Measurements from ENCODE around the gene MAP3K14. TPM values are rescaled to one million over a fixed set of nuclear protein-coding genes. Genes with fewer than 3 reads are reported as not detected.
A peak's percentile ranks its signal among the peaks of the same experiment; 100 is the strongest.

MAP3K14 gene
- total and polyA plus RNA-seq, 12 donors = 6.7 to 24.1 (median 12.6) TPM

DNA sequence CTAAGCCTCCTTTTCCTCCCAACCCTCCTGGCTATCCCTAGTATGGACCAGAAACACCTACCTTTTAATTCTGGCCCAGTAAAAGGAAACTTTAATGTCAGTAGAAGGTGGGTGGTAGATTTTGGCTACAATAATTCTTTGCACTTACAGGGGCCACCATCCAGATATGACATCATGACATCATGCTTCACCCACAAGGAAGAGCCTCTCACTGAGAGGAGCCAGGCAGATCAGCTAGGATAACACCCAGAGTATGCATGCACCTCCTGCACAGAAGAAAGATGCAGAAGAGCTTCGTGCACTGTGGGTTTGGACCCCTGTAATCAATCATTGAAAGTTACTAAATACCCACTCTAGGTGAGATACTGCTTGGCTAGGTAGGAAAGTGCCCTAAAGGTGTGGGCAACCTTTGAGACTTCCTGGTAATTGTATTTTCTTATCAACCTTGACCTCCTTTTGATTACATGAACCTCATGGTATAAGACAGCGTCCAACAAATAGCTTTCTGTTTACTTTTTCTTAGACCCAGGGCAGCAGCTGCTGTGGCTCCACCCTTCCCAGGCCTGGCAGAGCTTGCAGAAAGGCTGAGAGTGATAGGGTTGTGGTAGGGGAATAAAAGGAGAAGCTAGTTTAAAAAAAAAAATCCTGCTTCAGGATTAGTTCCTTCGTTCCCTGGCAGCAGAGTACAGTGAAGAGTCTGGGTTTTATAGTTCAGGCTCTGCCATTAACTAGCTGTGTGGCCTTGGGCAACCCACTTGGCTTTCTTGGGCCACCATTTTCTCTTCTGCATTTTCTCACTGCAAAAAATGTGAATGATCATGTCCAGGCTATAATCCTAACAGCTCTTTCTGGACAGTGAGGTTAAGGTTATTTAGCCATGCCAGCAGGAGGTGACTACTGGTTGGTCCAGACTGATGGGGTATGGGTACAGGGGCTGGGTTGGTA is 6.2 kb downstream of the MAP3K14 start:
- Histone ChIP-seq H3K36me3 (peaks cover 0 to 33% (median 0%) of the 10 kb centered on the region in 9 donors), H3K9me3 (no peaks in the 10 kb centered on the region), H3K4me1 (peaks cover 45 to 99% (median 98%) of the 10 kb centered on the region in 9 donors), H3K27ac (peak overlapping the region; percentile 15 to 98 (median 96)), H3K27me3 (no peaks in the 10 kb centered on the region), H3K4me3 (no peak overlapping the region)
- intact Hi-C loops (cut with DNase I) = loop anchor here in 7 of 10 donors (5.0 to 10.0 kb wide), 5 partner anchors 33 to 166 kb away; partner anchors contain the start of genes FMNL1 (in 1 of the 7) and HEXIM1 (in 1 of the 7)
- TF ChIP-seq, protein P1, sequence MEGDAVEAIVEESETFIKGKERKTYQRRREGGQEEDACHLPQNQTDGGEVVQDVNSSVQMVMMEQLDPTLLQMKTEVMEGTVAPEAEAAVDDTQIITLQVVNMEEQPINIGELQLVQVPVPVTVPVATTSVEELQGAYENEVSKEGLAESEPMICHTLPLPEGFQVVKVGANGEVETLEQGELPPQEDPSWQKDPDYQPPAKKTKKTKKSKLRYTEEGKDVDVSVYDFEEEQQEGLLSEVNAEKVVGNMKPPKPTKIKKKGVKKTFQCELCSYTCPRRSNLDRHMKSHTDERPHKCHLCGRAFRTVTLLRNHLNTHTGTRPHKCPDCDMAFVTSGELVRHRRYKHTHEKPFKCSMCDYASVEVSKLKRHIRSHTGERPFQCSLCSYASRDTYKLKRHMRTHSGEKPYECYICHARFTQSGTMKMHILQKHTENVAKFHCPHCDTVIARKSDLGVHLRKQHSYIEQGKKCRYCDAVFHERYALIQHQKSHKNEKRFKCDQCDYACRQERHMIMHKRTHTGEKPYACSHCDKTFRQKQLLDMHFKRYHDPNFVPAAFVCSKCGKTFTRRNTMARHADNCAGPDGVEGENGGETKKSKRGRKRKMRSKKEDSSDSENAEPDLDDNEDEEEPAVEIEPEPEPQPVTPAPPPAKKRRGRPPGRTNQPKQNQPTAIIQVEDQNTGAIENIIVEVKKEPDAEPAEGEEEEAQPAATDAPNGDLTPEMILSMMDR (IDR thresholded peaks at IDR 0.05) = no peak
- peak in 5 of 8 donors; percentile 13 to 51 (median 28) for ATAC-seq
- DNase-seq = peak in 1 of 2 donors; percentile 58
- 28 to 35% methylated on average over 3 of the region's 3 CpGs for WGBS, 2 donors

DNA sequence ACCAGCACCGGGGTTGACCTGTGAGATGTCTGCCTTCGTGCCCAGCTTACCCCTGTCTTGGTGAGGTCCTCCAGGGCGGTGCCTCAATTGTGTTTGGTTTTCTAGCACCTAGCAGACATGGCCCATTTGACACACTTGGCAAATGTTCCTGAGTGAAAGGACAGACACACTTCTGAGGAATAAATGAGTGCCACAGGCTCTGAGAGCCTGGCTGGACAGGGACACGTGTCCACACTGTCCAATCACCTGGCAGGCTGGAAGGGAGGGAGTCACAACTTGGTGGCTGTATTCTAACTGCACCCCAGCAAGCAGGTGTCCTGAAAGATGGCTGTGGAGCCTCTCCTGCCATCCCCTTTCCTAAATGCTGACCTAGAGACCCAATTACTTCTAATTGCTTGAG is 7.4 kb downstream of the MAP3K14 start:
- TF ChIP-seq, protein P1 (IDR thresholded peaks at IDR 0.05) = no peak
- H3K9me3 ChIP-seq = no peaks in the 10 kb centered on the region
- H3K4me3 ChIP-seq = no peak overlapping the region
- ATAC-seq (no peak), DNase-seq (no peak)
- H3K27me3 ChIP-seq = no peaks in the 10 kb centered on the region
- H3K27ac ChIP-seq = peak overlapping the region in 4 of 10 donors; percentile 10 to 98 (median 81)
- peaks cover 0 to 40% (median 0%) of the 10 kb centered on the region in 9 donors for H3K36me3 ChIP-seq
- intact Hi-C loops (cut with DNase I) = no loop called here
- 78 to 79% methylated on average over 4 of the region's 4 CpGs for WGBS, 2 donors
- H3K4me1 ChIP-seq = peaks cover 47 to 98% (median 89%) of the 10 kb centered on the region in 9 donors

DNA sequence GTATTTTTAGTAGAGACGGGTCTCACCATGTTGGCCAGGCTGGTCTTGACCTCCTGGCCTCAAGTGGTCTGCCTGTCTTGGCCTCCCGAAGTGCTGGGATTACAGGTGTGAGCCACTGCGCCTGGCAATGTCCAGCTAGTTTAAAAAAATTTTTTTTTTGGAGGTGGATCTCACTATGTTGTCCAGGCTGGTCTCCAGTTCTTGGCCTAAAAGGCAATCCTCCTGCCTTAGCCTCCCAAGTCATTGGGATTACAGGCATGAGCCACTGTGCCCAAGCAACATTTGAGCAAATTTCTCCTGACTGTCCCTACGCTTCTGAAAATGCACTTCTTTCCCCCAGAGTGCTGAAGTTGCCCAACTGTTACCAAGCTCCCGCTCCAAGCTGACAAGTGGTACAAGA is 8.0 kb downstream of the MAP3K14 start:
- TF ChIP-seq, protein P1 (IDR thresholded peaks at IDR 0.05) = no peak
- H3K36me3 ChIP-seq = peaks cover 0 to 43% (median 0%) of the 10 kb centered on the region in 9 donors
- DNase-seq (no peak), ATAC-seq (no peak)
- 96 to 100% methylated on average over 5 of the region's 5 CpGs for WGBS, 2 donors
- H3K27me3 ChIP-seq = no peaks in the 10 kb centered on the region
- H3K9me3 ChIP-seq = no peaks in the 10 kb centered on the region
- no peak overlapping the region for H3K4me3 ChIP-seq
- H3K27ac ChIP-seq = peak overlapping the region in 7 of 10 donors; percentile 45 to 83 (median 81)
- peaks cover 47 to 97% (median 84%) of the 10 kb centered on the region in 9 donors for H3K4me1 ChIP-seq
- intact Hi-C loops (cut with DNase I) = no loop called here

DNA sequence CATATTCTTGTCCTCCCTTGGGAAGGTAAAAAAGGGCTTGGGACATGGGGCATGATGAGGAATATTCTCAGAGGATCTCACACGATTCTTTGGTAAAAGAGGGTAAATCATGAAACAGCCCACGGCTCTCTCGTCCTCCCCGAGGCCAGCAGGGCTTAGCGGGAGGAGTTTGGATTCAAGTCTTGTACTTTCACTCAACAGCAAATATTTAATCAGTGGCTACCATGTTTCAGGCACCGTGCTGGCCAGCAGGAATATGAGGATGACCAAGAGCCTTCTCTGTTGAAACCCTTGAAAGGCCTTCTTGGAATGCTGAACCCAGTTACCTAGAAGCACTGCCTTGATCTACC is 8.8 kb downstream of the MAP3K14 start:
- Histone ChIP-seq H3K4me1 (peaks cover 49 to 97% (median 83%) of the 10 kb centered on the region in 9 donors), H3K4me3 (no peak overlapping the region), H3K9me3 (no peaks in the 10 kb centered on the region), H3K27ac (peak overlapping the region; percentile 0 to 83 (median 74)), H3K36me3 (peaks cover 0 to 43% (median 0%) of the 10 kb centered on the region in 9 donors), H3K27me3 (no peaks in the 10 kb centered on the region)
- DNase-seq (no peak), ATAC-seq (no peak)
- TF ChIP-seq, protein P1 (IDR thresholded peaks at IDR 0.05) = no peak
- intact Hi-C loops (cut with DNase I) = no loop called here
- WGBS, 2 donors = 53 to 78% methylated on average over 6 of the region's 6 CpGs
